ENCODE data around the gene GZMM.

- TF ChIP-seq CTCF (IDR thresholded peaks at IDR 0.05) (no peak), POLR2A (IDR thresholded peaks at IDR 0.05) (no peak)
Observed at GRCh38 chr19:525857-526419, 17.9 kb upstream of the GZMM start.

Measured in thyroid gland (tissue), 4 donors.